Ramos (cell line): ENCODE measurements around the gene TUBGCP2.
"Not testable (repeated sequence)": the region's sequence is repeated elsewhere in the genome, so short reads cannot be mapped to it uniquely, and the experiment has no call there.

Source experiments
- in situ Hi-C: fragments of 300-500 bp; cut with MboI; formaldehyde crosslinking; loops from one replicate; pipeline ENCODE4 v1.14.3; 2022; ENCODE audit warnings: low sequenced_read_pairs; ENCODE audit not compliant: unreplicated experiment

Gene TUBGCP2

DNA sequence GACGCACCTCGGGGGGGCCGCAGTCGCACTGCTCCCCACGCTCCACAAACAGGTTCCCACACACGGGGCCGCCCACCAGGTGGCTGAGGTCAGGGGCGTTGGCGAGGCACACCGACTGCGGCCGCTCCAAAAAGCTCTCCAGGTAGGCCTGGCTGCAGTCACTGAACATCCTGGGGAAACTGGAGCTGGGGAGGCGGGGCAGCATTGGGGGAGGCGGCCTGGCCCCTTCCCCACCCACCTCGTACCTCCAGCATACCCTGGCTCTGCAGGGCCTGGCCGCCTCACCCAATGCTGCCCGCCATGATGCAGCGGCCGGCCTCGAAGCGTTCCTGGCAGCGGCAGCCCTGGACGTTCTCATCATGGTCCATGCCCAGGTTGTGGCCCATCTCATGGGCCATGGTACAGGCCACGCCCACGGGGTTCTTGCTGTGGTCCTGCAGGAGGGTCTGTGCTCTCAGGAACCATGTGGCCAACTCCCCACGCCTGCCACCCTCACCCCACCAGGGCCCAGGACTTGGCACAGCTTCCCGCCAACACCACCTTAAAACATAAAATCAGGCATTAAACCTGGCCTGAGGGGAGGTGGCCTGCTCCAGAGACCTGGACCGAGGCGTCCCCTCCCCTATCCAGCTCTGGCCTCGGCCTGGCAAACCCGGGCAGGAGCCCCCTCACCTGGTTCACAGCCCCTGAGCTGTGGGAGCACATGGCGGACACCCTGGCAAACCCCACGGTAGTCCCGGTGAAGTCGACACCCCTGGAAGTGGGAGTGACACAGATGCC is 37.0 kb downstream of the TUBGCP2 start:
- in situ Hi-C loops = no loop called here

DNA sequence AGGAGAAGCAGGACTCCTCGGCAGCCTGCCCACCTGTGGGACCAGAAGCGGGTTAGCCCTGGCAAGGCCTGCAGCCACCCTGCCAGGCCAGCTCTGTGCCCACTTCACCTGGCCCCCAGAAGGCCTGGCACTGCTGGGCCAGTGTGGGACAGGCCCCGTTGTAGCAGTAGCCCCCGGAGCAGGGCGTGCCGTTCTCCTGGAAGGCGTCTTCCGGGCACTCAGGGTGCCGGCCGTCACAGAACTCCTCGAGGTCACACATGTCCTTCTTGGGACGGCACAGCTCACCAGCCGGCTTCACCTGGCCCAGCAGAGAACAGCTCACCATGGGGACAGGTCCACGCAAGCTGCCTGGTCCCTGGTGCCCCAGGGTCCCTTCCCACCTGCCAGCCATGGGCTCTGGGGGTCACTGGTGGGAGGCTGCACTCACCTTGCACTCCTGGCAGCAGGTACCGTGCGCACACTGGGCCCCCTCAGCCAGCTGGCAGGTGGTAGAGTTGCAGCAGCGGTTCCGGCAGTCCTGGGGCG is 37.8 kb downstream of the TUBGCP2 start:
- in situ Hi-C loops = no loop called here

DNA sequence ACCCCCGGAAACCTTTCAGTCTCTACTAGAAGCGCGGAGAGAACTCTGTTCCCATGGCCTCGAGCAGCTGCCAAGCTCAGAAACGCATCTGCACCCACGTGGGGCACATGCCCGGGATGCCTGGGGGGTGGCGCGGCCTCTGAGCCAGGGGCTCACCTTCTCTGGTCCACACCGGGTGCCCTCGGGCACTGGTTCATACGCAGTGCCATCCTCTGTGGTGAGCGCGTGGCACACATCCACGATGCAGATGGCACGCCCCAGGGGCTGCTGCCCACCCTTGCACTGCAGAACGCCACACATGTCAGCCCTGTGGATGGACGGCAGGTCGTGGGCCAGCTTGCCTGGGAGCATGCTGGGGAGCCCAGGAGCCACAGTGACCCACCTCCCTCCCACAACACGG is 38.5 kb downstream of the TUBGCP2 start:
- in situ Hi-C loops = no loop called here

DNA sequence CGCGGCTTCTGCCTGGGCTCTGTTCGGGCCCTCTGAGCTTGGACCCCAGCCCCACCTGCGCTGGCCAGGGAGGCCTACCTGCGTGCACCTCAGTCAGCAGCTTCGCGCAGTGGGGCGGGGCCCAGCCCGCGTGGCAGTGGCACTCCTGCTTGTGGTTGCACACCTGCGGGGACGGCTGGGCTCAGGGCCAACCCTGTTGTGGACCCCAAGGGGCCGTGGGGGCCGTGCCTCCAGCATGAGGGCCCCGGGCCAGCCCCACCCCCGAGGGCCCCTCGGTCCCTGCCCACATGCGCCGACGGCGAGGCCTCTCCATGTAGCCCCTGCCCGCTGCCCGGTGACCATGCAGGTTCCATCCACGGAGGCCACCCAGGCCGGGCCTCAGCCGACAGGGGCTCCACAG is 39.3 kb downstream of the TUBGCP2 start:
- in situ Hi-C loops = no loop called here

DNA sequence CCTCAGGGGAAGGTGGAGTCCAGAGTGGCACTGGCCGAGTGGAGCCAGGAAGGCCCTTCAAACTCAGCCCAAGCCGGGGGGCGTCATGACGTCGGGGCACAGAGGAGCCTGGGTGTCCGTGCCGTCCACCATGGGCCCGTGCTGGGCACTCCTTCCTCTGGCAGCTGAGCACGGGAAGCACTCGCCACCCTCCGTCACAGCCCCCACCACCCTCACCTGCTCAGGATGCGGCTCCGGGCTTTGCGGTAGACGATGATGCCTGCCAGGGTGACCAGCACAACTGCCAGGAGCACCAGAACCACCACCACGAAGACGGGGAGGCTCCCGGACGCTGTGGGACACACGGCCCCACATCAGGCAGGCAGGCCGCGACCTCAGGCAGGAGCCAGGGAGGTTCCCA is 40.1 kb downstream of the TUBGCP2 start:
- in situ Hi-C loops = no loop called here

DNA sequence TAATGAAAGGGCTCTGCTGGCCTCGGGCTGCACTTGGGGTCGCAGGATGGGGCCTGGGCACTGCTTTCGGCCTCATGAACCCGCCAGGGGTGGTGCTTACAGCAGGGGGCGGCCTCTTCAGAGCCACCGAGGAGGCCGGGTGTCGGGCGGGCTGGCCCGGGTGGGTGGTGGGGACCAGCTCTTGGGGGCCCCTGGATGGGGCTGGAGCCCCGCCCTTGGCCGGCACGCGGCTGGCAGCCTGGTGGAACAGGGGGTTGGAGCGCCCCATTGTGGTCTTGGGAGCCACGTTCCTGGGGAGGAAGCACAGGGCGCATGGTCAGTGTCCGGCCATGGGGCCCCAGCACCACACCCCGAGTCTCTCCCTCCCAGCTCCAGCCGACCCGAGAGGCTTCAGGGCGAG is 40.8 kb downstream of the TUBGCP2 start:
- in situ Hi-C loops = no loop called here

DNA sequence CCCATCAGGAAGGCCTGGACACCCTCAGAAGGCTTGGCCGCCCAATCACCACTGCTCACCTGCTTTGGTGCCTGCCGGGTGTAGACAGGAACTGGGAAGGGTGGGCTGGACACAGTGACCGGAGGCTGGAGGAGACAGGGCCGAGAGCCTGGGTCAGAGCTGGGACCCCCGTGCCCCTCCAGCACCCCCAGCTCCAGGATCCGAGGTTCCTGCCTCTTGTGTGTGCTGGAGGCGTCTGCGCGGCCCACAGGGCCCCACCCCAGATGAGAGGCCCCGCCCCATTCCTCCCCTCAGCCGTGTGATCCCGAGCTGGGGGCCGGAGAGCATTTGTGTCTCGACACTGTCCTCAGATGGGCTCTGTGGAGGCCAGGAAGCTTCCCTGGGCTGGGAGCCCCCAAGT is 41.4 kb downstream of the TUBGCP2 start:
- in situ Hi-C loops = no loop called here

DNA sequence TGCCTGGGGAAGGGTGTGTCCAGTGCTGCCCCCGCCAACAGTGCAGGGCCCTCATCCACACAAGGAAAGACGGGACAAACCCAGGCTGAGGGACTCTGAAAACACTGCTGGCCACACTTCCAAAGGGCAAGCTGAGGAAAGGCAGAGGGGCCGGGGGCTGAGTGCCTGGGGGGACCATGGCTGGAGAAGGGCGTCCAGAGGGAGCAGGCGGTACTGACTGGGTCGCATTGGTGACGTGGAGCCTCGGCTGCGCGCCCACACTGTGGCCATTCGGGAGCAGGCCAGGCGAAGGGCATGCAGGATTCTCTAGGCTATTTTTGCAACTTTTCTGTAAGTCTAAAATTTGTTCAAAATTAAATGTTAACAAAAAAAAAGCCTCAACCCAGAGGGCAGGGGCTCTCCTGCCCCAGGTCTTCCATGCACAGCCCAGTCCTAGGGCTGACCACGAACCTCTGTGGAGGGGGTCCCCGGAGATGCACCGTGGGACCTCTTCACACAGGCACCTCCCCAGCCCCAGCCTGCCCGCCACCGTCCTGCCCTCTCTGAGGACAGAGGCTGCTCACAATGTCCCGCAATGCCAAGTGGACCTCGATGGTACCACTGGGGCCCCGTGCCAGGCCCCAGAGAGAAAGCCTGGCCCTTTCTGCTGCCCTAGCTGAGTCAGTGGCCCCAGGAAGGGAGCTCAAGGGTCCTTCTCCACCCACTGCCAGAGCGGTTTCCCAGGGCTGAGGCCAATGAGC is 42.4 kb downstream of the TUBGCP2 start:
- in situ Hi-C loops = no loop called here

DNA sequence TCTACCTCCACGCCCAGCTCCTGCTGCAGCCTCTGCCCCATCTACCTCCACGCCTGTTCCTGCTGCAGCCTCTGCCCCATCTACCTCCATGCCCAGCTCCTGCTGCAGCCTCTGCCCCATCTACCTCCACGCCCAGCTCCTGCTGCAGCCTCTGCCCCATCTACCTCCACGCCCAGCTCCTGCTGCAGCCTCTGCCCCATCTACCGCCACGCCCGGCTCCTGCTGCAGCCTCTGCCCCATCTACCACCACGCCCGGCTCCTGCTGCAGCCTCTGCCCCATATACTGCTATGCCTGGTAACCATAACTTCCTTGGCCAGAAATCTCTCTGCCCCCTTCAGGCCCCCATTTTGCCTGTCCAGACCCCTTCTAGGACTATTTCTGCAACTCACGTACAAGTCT is 43.6 kb downstream of the TUBGCP2 start:
- in situ Hi-C loops = not testable (repeated sequence)

DNA sequence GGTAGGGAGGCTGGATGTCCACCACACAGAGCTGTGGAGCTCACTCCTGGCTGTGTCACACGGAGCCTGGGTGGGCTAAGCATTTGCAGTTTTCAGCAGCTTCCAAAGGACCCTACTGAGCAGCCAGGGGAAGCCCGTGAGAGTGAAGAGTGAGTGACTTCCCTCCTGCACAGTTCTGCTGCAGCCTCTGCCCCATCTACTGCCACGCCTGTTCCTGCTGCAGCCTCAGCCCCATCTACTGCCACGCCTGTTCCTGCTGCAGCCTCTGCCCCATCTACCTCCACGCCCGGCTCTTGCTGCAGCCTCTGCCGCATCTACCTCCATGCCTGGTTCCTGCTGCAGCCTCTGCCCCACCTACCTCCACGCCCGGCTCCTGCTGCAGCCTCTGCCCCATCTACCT is 44.2 kb downstream of the TUBGCP2 start:
- in situ Hi-C loops = no loop called here

DNA sequence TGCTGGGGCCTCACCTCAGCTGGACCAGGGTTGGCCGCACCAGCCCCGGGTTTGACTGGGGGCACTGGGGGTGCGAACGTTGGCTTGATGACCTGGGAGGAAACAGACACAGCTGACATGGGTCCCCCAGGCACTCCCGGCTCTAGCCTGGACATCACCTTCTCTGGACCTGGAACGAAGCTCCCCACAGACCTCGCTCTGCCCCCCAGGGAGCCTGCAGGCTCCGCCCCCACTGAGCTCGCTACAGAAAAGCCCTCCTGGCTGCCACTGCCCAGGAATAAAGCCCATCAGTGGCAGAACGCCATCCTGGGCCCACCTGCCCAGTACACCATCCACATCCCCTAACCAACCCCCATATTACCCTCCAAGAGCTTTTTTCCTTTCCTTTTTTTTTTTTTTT is 45.0 kb downstream of the TUBGCP2 start:
- in situ Hi-C loops = no loop called here

DNA sequence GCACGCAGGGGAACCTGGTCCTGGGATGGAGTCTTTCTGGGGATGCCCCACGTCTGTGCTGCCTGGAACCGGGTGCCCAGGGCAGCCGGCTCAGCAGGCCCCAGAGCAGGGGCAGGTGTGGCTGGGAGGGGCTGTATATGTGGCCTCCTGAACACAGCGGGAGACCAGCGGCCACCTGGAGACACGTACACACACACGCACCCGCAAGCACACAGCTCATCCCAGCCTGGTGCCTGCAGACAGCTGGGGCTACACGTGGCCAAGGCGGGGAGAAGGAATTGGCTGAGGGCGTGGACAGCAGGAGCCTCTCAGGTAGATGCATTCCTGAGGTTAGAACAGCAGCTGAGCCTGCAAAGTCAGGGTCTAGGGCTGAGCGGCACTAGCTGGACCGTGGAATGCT is 46.0 kb downstream of the TUBGCP2 start:
- in situ Hi-C loops = no loop called here

DNA sequence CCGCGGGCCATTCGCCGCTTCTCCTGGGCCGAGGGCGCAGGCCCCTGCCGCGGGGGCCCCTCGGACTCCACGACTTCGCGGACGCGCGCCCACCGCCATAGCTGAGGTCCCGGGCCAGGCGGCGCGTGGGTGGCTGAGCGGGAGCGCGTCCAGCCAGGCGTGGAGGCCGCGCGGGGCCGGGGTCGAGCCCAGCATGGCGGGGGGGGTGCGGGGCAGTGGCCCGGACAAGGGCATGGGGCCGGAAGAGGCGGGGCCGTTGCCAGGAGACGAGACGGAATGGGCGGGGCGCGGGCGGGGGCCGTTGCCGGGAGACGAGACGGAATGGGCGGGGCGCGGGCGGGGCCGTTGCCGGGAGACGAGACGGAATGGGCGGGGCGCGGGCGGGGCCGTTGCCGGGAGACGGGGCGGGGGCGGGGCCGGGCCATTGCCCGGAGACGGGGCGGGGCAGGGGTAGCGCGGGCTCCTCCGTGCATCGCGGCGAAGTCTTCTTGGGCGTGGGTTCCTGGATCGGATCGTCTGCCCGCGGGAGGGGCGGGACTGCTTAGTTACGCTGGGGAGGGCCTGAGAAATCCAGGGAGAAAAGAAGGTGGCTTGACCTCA is 46.8 kb downstream of the TUBGCP2 start:
- in situ Hi-C loops = no loop called here

DNA sequence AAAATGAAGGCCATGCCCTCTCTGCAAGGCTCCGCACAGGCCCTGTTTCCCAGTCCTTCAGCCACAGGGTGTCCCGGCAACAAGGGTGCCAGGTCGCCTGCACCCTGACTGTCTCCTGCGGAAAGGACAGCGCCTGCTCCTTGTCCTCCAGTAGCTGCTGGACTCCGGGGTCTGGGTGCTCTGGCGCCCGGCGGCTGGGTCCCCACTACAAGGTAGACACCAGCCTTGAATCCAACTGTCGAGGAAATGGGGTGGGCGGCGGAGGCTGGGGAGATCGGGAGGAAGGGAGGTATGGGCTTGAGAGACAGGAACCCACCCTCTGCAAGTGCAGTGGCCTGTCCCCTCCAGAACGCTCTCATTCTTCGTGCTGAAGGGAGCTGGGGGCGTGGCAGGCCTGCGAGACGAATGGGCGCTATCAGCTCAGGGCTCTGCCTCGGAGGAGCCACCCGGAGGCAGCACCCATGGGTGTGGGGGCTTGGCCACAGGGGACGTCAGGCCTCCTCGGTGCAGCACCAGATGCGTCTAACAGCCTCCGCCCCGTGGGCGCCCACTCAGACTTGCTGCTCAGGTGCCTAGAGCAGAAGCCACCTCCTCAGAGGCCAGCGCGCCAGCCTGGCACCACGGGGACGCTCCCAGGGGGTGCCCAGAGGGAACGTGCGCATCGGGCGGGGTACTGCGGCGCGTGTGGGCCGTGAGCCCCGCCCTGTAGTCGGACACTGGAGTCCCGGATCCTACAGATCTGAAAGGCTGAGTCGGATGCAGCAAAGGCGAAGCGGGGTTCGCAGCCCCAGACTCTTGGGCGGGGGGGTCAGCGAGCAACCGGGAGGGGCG is 47.6 kb downstream of the TUBGCP2 start:
- in situ Hi-C loops = no loop called here

DNA sequence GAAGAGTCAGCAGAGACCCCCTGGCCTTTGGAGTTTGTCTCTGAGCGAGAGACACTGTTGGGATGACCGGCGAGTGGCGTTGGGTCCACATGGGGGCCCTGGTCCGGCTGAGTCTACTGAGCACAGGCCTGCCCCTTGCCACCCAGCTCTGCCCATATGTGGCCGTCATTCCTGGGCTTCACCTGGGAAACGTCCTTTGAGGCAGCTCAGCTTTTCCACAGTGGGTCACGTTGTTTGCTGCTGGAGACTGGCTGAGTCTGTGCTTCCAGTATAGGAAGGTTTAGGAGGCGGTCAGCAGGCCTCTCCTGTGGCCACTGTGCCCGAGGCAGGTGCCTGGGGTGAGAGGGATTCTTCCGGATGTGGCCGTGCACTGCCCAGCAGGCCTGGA is 49.1 kb downstream of the TUBGCP2 start:
- in situ Hi-C loops = no loop called here

DNA sequence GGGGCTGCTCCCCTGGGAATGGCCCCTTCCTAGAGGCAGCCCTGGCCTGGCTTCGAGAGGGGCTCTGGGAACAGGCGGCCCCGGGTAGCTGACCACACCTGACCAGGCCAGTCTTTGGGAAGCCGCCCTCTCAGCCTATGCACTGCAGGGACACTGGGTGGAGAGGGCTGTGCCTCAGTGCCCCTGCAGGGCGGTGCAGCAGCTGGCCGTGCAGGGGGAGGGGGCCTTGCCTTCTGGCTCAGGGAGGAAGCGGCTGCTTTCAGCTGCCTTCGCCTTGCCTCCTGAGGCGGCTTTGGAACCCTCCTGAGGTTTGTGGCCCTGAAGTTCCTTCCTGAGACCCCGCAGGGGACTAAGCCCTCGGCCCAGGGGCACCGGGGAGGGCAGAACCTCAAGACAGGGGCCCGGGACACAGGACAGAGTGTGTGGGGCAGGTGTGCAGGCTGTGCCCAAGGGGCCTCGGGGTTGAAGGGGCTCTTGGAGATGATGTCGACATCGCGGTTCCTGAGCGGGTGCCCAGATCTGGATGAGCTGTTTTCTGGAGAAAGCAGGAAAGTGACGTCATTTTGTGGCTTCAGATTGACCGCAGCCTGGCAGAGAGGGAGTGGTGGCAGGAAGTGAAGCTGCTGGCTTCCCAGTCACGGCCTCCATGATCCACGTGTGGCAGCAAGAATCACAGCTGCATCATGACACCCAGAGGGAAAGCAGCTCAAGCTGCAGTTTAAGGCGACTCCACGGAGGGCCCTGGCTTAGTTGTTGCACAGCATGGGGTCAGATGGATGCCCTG is 49.7 kb downstream of the TUBGCP2 start:
- in situ Hi-C loops = no loop called here

DNA sequence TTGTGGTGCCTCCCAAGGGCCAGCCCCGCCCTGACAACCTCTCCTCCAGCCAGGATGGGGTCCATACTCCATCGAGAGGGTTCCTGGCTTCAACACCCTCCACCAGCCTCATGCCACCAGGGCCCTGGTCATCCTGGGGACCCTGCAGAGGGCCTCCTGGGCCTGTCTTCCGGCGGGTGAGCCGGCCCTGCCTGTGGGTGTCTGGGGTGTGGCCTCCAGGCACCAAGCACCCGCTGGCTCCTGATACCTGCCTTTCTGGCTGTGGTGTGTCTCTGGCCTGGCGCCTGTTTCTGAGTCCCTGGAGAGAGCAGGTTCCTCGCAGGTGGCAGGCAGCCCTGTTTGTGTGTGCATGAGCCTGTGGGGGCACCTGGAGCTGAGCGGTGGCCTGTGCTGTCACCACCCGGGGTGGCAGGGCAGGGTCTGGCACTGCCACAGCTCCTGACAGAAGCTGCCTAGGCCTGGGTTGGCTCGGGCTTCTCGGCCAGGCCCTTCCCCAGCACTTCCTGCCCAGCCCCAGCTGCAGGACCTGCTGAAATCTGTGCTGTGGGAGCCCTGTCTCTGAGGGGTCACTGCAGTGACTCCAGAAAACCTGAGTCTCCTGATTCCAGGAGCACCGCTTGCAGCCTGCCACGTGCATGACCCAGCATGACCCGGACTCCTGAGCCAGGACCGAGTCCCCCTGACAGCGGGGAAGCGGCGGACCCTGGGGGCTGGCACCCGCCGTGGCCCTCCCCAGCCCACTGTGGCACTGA is 50.4 kb downstream of the TUBGCP2 start:
- in situ Hi-C loops = no loop called here

DNA sequence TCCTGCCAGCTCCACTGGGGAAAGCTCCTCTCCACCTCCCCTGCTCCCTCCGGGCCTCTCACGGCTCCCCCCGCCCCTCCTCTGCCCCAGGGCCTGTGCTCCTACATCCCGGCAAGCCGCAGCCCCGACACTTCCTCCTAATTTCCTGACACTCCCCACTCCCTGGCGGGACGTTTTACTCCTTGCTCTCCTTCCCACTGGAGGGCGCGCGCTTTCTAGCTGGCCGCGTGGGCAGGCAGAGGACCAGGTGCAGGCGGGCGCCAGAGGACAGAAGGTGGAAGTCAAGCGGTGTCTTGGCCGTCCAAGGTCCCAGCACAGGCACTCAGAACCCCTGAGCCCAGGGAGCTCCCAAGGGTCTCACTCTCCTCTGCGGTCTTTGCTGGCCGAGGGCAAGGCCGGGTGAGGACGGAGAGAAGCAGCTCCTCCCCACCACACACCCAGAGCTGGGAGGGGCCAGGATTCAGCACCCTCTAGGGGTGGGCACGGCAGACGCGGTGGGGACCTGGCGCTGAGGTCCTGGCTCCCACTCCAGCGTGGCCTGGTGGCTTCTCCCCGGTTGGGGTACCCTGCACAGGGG is 51.1 kb downstream of the TUBGCP2 start:
- in situ Hi-C loops = no loop called here

DNA sequence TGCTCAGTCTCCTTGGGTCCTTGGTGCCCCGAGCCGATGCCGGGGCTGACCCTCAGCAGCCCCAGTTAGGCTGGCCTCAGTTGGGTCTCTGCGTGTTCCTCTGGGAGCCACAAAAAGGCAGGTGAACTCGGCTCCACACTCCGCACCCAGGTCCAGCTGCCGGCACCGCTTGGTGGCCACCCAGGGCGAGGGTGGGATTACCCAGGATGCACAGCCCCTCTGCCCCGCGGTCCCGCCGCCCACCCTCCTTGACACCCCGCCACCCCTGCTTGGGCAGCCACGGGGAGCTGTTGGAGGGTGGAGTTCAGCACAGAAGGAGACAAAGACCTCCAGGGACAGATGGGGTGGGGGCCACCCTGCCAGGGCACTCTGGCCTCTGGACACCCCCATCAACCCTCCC is 53.3 kb downstream of the TUBGCP2 start:
- in situ Hi-C loops = no loop called here
